H1 (cell line): ENCODE measurements around the gene PDZRN3. TPM values are rescaled to one million over a fixed set of nuclear protein-coding genes. Genes with fewer than 3 reads are reported as not detected.
A peak's percentile ranks its signal among the peaks of the same experiment; 100 is the strongest.

ENCODE experiments used
- CTCF ChIA-PET: fragments of 300-600 bp; sonication (Branson Sonifier 250); formaldehyde crosslinking; loops from one replicate; lab custom pipeline; 2021; ENCODE audit not compliant: partially characterized antibody; lab: Charles Lee
- POLR2A ChIA-PET: fragments of 300-600 bp; sonication (Branson Sonifier 250); formaldehyde crosslinking; loops from one replicate; lab custom pipeline; 2021; ENCODE audit warnings: inconsistent platforms; ENCODE audit not compliant: partially characterized antibody; lab: Charles Lee
- DNase-seq, 2 experiments: peaks; one replicate each; pipeline versions ENCODE4 v3.0.0 to v3.0.0-alpha.2; 2010 to 2022; ENCODE audit warnings: low spot score in 2 of 2, low read depth in 1 of 2, mixed read lengths in 1 of 2
- FAIRE-seq: peaks from 2 replicates; lab custom pipeline; 2011; peaks lifted over from hg19 to GRCh38; lab: Jason Lieb, UNC
- H2AFZ ChIP-seq: 2 replicates; pipeline ENCODE4 v1.8.1; 2012; ENCODE audit warnings: low read length, inconsistent platforms
- H2AK5ac ChIP-seq: 2 replicates; pipeline ENCODE4 v1.6.1; 2013; ENCODE audit warnings: low read depth, low read length
- H2BK120ac ChIP-seq: replicated peaks from 2 replicates; pipeline ENCODE3; 2013; ENCODE audit warnings: low read depth, low read length, inconsistent platforms
- H2BK12ac ChIP-seq: 2 replicates; pipeline ENCODE4 v1.6.1; 2013; ENCODE audit warnings: low read depth, low read length
- H2BK15ac ChIP-seq: 2 replicates; pipeline ENCODE4 v1.6.1; 2013; ENCODE audit warnings: low read length
- H2BK20ac ChIP-seq: 2 replicates; pipeline ENCODE4 v1.6.1; 2013; ENCODE audit warnings: low read length
- H2BK5ac ChIP-seq: 2 replicates; pipeline ENCODE4 v1.6.1; 2013; ENCODE audit warnings: low read depth, low read length
- H3K14ac ChIP-seq: 2 replicates; pipeline ENCODE4 v1.6.1; 2013; ENCODE audit warnings: inconsistent platforms; ENCODE audit not compliant: insufficient read length
- H3K18ac ChIP-seq: 2 replicates; pipeline ENCODE4 v1.6.1; 2013; ENCODE audit warnings: low read length; ENCODE audit errors: extremely low read depth
- H3K23ac ChIP-seq: 2 replicates; pipeline ENCODE4 v1.6.1; 2013; ENCODE audit warnings: inconsistent platforms; ENCODE audit not compliant: insufficient read length
- H3K23me2 ChIP-seq: 2 replicates; pipeline ENCODE4 v1.6.1; 2013; ENCODE audit warnings: low read depth, low read length
- H3K27ac ChIP-seq: 2 replicates; pipeline ENCODE4 v1.6.1; 2011; ENCODE audit warnings: low read depth, low read length, inconsistent platforms
- H3K27me3 ChIP-seq, 4 experiments: replicated peaks in 1 of 4; 1 replicate in 1 of 4; 2 replicates in 3 of 4; pipeline versions ENCODE4 v1.6.1 to v1.8.1; 2011 to 2013; ENCODE audit warnings: low read length in 3 of 4, mild to moderate bottlenecking in 3 of 4, inconsistent platforms in 2 of 4, mixed read lengths in 2 of 4, moderate library complexity in 1 of 4; ENCODE audit not compliant: control insufficient read depth in 3 of 4, insufficient read depth in 3 of 4; ENCODE audit errors: extremely low read depth in 1 of 4
- H3K36me3 ChIP-seq, 4 experiments: 2 replicates each; pipeline versions ENCODE4 v1.6.1 to v1.8.1; 2011 to 2013; ENCODE audit warnings: mild to moderate bottlenecking in 4 of 4, low read length in 3 of 4, moderate library complexity in 2 of 4, control low read depth in 1 of 4, inconsistent platforms in 1 of 4; ENCODE audit not compliant: insufficient read depth in 4 of 4, control insufficient read depth in 2 of 4
- H3K4ac ChIP-seq: replicated peaks from 2 replicates; pipeline ENCODE3; 2013; ENCODE audit warnings: low read length, low read depth, mixed read lengths, inconsistent platforms; ENCODE audit not compliant: insufficient read length
- H3K4me1 ChIP-seq, 4 experiments: replicated peaks in 1 of 4; 1 replicate in 1 of 4; 2 replicates in 3 of 4; pipeline versions ENCODE4 v1.6.1 to v1.8.1; 2011 to 2013; ENCODE audit warnings: low read length in 3 of 4, inconsistent platforms in 2 of 4, mixed read lengths in 1 of 4; ENCODE audit not compliant: insufficient read depth in 4 of 4, control insufficient read depth in 3 of 4
- H3K4me2 ChIP-seq, 2 experiments: 2 replicates each; pipeline versions ENCODE4 v1.6.1 to v1.8.1; 2011 to 2013; ENCODE audit warnings: low read depth in 2 of 2, low read length in 2 of 2, control low read depth in 1 of 2, inconsistent platforms in 1 of 2, mild to moderate bottlenecking in 1 of 2; ENCODE audit not compliant: insufficient read depth in 1 of 2
- H3K4me3 ChIP-seq, 4 experiments: fragments of 200-600, 300-600 bp in 1 of 4; sonication (generic), shearing (Covaris generic), sonication (Bioruptor Twin) in 1 of 4; 2 replicates each; pipeline versions ENCODE4 v1.5.1 to v1.8.1; 2011 to 2016; ENCODE audit warnings: low read length in 4 of 4, low read depth in 3 of 4, control low read depth in 2 of 4, inconsistent platforms in 2 of 4, mild to moderate bottlenecking in 2 of 4, mixed read lengths in 1 of 4, moderate library complexity in 1 of 4; ENCODE audit not compliant: insufficient read depth in 2 of 4; ENCODE audit errors: extremely low read depth in 1 of 4
- H3K56ac ChIP-seq: replicated peaks from 2 replicates; pipeline ENCODE3; 2013; ENCODE audit warnings: low read depth, mild to moderate bottlenecking, mixed read lengths, low read length, inconsistent platforms; ENCODE audit not compliant: insufficient read length
- H3K79me1 ChIP-seq: 2 replicates; pipeline ENCODE4 v1.6.1; 2013; ENCODE audit warnings: low read depth, low read length, control low read depth
- H3K79me2 ChIP-seq, 2 experiments: 2 replicates each; pipeline versions ENCODE4 v1.6.1 to v1.8.1; 2012 to 2013; ENCODE audit warnings: low read length in 2 of 2, mild to moderate bottlenecking in 2 of 2, inconsistent platforms in 1 of 2; ENCODE audit not compliant: insufficient read depth in 2 of 2, control insufficient read depth in 1 of 2
- H3K9ac ChIP-seq, 4 experiments: replicated peaks in 1 of 4; 1 replicate in 1 of 4; 2 replicates in 3 of 4; pipeline versions ENCODE4 v1.6.1 to v1.8.1; 2011 to 2013; ENCODE audit warnings: low read depth in 3 of 4, low read length in 3 of 4, control low read depth in 2 of 4, mild to moderate bottlenecking in 2 of 4, moderate library complexity in 2 of 4, inconsistent platforms in 1 of 4; ENCODE audit errors: extremely low read depth in 1 of 4
- H3K9me3 ChIP-seq, 2 experiments: 2 replicates each; pipeline versions ENCODE4 v1.6.1 to v1.8.1; 2012 to 2013; ENCODE audit warnings: mild to moderate bottlenecking in 2 of 2, moderate library complexity in 2 of 2, control low read depth in 1 of 2, inconsistent platforms in 1 of 2, low read depth in 1 of 2, low read length in 1 of 2, mixed read lengths in 1 of 2; ENCODE audit not compliant: insufficient read depth in 2 of 2
- H4K20me1 ChIP-seq, 2 experiments: replicated peaks in 1 of 2; 2 replicates each; pipeline versions ENCODE3 to v1.8.1; 2011 to 2013; ENCODE audit warnings: inconsistent platforms in 2 of 2, low read length in 2 of 2, mild to moderate bottlenecking in 1 of 2; ENCODE audit not compliant: insufficient read depth in 2 of 2, control insufficient read depth in 1 of 2
- H4K5ac ChIP-seq: 2 replicates; pipeline ENCODE4 v1.6.1; 2013; ENCODE audit warnings: low read length, low read depth, mixed read lengths, inconsistent platforms; ENCODE audit not compliant: insufficient read length
- H4K8ac ChIP-seq: 2 replicates; pipeline ENCODE4 v1.8.0; 2013; ENCODE audit warnings: mild to moderate bottlenecking, moderate library complexity, low read length, inconsistent platforms; ENCODE audit not compliant: insufficient read depth; ENCODE audit errors: extremely low read depth
- H4K91ac ChIP-seq: replicated peaks from 2 replicates; pipeline ENCODE3; 2013; ENCODE audit warnings: low read length, mixed read lengths, inconsistent platforms; ENCODE audit not compliant: insufficient read length
- CBX8 ChIP-seq: fragments of 300-800, 300-1000 bp; sonication (generic); IDR thresholded peaks from 2 replicates; pipeline ENCODE4 v1.7.1; 2016; ENCODE audit warnings: low read depth, low read length, borderline replicate concordance
- EGR1 ChIP-seq: IDR thresholded peaks from 2 replicates; pipeline ENCODE4 v1.6.1; 2011; ENCODE audit warnings: low read depth, low read length, borderline replicate concordance
- FOSL1 ChIP-seq: IDR thresholded peaks from 2 replicates; pipeline ENCODE4 v1.6.1; 2011; ENCODE audit warnings: mild to moderate bottlenecking, low read depth, low read length, moderate library complexity; ENCODE audit not compliant: insufficient read depth
- GTF2F1 ChIP-seq: IDR thresholded peaks from 2 replicates; pipeline ENCODE4 v1.6.1; 2012; ENCODE audit warnings: low read depth, low read length, improper control_type of control experiment, borderline replicate concordance
- RAD21 ChIP-seq, 2 experiments: IDR thresholded peaks in 1 of 2; conservative IDR thresholded peaks in 1 of 2; 2 replicates each; pipeline ENCODE4 v1.6.1; 2011; ENCODE audit warnings: low read depth in 2 of 2, low read length in 2 of 2, improper control_type of control experiment in 1 of 2, inconsistent platforms in 1 of 2, mild to moderate bottlenecking in 1 of 2, moderate library complexity in 1 of 2
- SIN3A ChIP-seq, 2 experiments: IDR thresholded peaks in 1 of 2; conservative IDR thresholded peaks in 1 of 2; 2 replicates each; pipeline ENCODE4 v1.6.1; 2011 to 2012; ENCODE audit warnings: low read length in 2 of 2, improper control_type of control experiment in 1 of 2, low read depth in 1 of 2, mild to moderate bottlenecking in 1 of 2
- SP2 ChIP-seq: IDR thresholded peaks from 2 replicates; pipeline ENCODE4 v1.6.1; 2012; ENCODE audit warnings: mild to moderate bottlenecking, low read length, inconsistent platforms
- ZNF274 ChIP-seq: IDR thresholded peaks from 2 replicates; pipeline ENCODE4 v1.7.0; 2012; ENCODE audit warnings: low read length, borderline replicate concordance; ENCODE audit errors: extremely low read depth
- WGBS, 2 experiments: shearing (Covaris generic) in 1 of 2; methylation state at CpG; one replicate each; pipeline versions ENCODE4 v1.1.6 to v1.1.7; 2013 to 2015; ENCODE audit warnings: low lambda C conversion rate in 2 of 2, mixed read lengths in 2 of 2, inconsistent platforms in 1 of 2, low coverage in 1 of 2, missing lambda C conversion rate in 1 of 2; ENCODE audit not compliant: insufficient replicate concordance in 2 of 2, insufficient coverage in 1 of 2, insufficient read length in 1 of 2; ENCODE audit errors: extremely low coverage in 1 of 2, missing lambda C conversion rate in 1 of 2; 5-methylcytosine and 5-hydroxymethylcytosine counted together
- polyA plus RNA-seq, 7 experiments: library from polyadenylated mRNA; depleted of rRNA in 3 of 7; stranded (reverse) in 5 of 7; unstranded in 2 of 7; fragments of >200 nt in 5 of 7; fragments of 200-250 nt in 2 of 7; gene quantifications; 1 replicate in 5 of 7; 2 replicates in 1 of 7; 4 replicates in 1 of 7; pipeline versions ENCODE4 v1.2.1 to v1.2.3, GENCODE V29; 2011 to 2013; ENCODE audit warnings: missing spikeins in 2 of 7, mixed read lengths in 2 of 7
- total RNA-seq: library from RNA; stranded (reverse); fragmentation: NEBNext Ultra II Directional; extraction: Animal tissue kit (Norgen Biotek cat#: 25700); gene quantifications from 2 replicates; pipeline ENCODE4 v1.2.1, GENCODE V29; 2021
- TF ChIP-seq, protein P1 (sequence below), 3 experiments: IDR thresholded peaks; 1 replicate in 2 of 3; 2 replicates in 1 of 3; pipeline versions ENCODE4 v1.5.1 to v1.6.1; 2011; ENCODE audit warnings: low read length in 3 of 3, mild to moderate bottlenecking in 3 of 3, inconsistent platforms in 2 of 3, low read depth in 1 of 3, moderate library complexity in 1 of 3; ENCODE audit not compliant: insufficient read depth in 1 of 3; ENCODE audit errors: control extremely low read depth in 1 of 3

Gene PDZRN3
- total and polyA plus RNA-seq, 2 of the 8 experiments (the other 6 are each of a cell fraction or from before 2014, with no cell fraction given), result 4.2 to 20.5 TPM

DNA sequence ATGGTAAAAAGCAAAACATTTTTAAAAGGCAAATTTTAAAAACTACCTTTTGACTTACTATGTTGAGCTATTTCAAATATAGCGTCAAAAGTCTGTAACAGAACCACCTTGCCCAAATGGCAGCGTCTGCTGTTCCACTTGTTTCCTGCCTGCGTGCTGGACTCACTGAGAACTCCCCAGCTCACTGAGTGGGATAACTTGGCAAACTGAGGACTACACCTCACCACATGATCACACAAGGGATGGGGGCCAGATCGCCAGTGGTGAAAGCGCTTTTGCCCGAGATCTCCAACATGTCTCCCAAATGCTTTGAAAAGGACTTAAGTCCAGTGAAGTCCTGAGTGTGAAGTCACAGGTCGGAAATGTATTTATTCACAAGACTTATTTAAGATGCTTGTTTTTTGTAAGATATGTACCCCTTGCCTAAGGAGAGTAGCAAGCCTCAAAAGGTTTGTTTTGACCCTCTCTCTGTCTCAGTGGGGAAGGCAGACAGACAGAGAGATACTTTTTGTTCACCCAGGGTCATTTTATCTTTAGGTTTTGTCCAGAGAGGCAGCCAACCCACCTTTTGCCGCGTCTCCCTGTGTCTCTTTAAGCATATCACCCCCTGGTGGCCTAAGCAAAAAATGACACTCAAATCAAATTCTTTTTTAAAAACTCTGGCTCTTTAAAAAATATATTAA lies 192.6 kb downstream of the PDZRN3 start:
- Histone ChIP-seq H3K4me2 (no peak overlapping the region), H2BK20ac (no peak overlapping the region), H3K36me3 (no peaks in the 10 kb centered on the region), H3K9ac (no peak overlapping the region), H2AK5ac (no peak overlapping the region), H3K79me2 (no peaks in the 10 kb centered on the region), H2BK5ac (no peak overlapping the region), H3K18ac (no peak overlapping the region), H4K5ac (no peak overlapping the region), H3K27ac (no peak overlapping the region), H3K27me3 (no peaks in the 10 kb centered on the region), H2BK12ac (no peak overlapping the region), H4K91ac (no peak overlapping the region), H3K4ac (no peak overlapping the region), H4K8ac (no peak overlapping the region), H2AFZ (0 out of 2 replicates have a peak overlapping the region, but pooled peaks have one; percentile 45), H3K9me3 (no peaks in the 10 kb centered on the region), H3K14ac (no peak overlapping the region), H2BK15ac (no peak overlapping the region), H3K4me1 (peaks cover under 1 to 10% (median 3%) of the 10 kb centered on the region in 4 experiments; a peak in 5 of 7 replicates), H3K23me2 (no peaks in the 10 kb centered on the region), H2BK120ac (no peak overlapping the region), H3K56ac (no peak overlapping the region), H4K20me1 (peaks cover 0 to under 1% of the 10 kb centered on the region in 2 experiments), H3K4me3 (no peak overlapping the region), H3K23ac (no peak overlapping the region), H3K79me1 (peaks cover 2% of the 10 kb centered on the region)
- DNase-seq (no peak), FAIRE-seq (peak; percentile 28)
- ChIA-PET POLR2A (interaction anchor here (0.6 kb wide), 1 partner anchor 337 kb away, joined by 3 read pairs; no protein-coding TSS in a partner anchor), CTCF (interaction anchor here (0.7 to 4.0 kb wide), 17 partner anchors 10 to 598 kb away, joined by 3 to 18 read pairs (median 4); no protein-coding TSS in a partner anchor)
- 74% methylated on average over 9 of the region's 9 CpGs; no CpG with 5 or more reads in 1 of the 2 experiments for WGBS, 2 experiments
- TF ChIP-seq EGR1, result no peak
- no peak for TF ChIP-seq SP2
- no peak for TF ChIP-seq FOSL1
- TF ChIP-seq GTF2F1, result no peak
- TF ChIP-seq CBX8, result no peak
- no peak for TF ChIP-seq SIN3A (conservative IDR thresholded peaks at IDR 0.05 in 1 of 2, IDR thresholded peaks at IDR 0.05 in 1 of 2; ENCODE audit: low read depth in 1 of 2, low read length in 2 of 2)
- no peak for TF ChIP-seq ZNF274
- TF ChIP-seq, protein P1, sequence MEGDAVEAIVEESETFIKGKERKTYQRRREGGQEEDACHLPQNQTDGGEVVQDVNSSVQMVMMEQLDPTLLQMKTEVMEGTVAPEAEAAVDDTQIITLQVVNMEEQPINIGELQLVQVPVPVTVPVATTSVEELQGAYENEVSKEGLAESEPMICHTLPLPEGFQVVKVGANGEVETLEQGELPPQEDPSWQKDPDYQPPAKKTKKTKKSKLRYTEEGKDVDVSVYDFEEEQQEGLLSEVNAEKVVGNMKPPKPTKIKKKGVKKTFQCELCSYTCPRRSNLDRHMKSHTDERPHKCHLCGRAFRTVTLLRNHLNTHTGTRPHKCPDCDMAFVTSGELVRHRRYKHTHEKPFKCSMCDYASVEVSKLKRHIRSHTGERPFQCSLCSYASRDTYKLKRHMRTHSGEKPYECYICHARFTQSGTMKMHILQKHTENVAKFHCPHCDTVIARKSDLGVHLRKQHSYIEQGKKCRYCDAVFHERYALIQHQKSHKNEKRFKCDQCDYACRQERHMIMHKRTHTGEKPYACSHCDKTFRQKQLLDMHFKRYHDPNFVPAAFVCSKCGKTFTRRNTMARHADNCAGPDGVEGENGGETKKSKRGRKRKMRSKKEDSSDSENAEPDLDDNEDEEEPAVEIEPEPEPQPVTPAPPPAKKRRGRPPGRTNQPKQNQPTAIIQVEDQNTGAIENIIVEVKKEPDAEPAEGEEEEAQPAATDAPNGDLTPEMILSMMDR (IDR thresholded peaks at IDR 0.05; ENCODE audit: control extremely low read depth in 1 of 3, insufficient read depth in 1 of 3, low read depth in 1 of 3, low read length in 3 of 3), result peak; percentile 34 to 63 (median 54)
- peak; percentile 59 to 66 for TF ChIP-seq RAD21 (IDR thresholded peaks at IDR 0.05 in 1 of 2, conservative IDR thresholded peaks at IDR 0.05 in 1 of 2; ENCODE audit: low read depth in 2 of 2, low read length in 2 of 2)
